Measurements from ENCODE around the gene SLC4A5.

DNA sequence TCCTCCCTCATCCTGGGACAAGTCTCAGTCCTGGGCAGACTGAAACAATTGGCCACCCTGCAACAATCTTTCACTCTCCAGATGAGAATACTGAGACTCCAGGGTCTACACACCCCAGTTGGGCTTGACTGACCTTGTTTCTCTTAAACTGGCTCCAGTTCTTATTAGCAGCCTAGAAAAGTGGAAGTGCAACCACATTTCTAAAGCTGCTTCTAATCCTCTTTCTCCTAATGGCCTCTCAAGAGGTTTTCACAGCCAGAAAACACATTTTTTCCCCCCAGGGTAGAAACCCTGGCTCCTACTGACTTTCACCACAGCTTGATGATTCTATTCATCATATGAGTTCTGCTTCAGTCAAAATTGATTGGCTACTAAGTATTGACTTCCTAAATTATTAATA lies 45.8 kb downstream of the SLC4A5 start:
- TF ChIP-seq CTCF (IDR thresholded peaks at IDR 0.05) (no peak), POLR2A (IDR thresholded peaks at IDR 0.05) (no peak)
